ENCODE measurements around the gene OR5B21.

OR5B21 gene

DNA sequence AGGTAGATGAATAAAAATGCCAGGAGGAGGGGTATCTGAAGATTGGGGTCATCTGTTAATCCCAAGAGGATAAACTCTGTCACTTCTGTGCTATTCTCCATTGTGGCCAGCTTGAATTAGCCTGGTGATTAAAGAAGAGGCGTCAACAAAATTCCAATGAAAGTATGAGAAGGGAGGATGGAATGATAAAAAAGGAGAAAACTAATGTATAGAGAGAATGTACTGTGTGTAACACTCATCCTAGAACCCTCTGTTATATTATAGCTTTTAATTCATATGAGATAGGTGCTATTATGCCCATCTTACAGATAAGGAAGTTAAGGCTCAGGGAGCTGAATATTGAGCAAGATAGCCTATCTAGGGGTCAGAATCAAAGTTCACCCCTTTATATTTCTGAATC, at the start of gene OR5B21:
TSS of gene OR5B21 (minus strand) at position 101 of the 400 bp plus-strand sequence. CDS start at position 101, 0 bp downstream.
- H3K4me3 Mint-ChIP-seq = peak within 1 kb of the TSS; percentile 5
- H3K4me1 Mint-ChIP-seq (ENCODE audit: low read depth) = peaks cover 29% of the 10 kb centered on the region
- peak within 1 kb of the TSS; percentile 56 for H3K27ac Mint-ChIP-seq
- no peaks in the 10 kb centered on the region for H3K27me3 Mint-ChIP-seq
- no peaks in the 10 kb centered on the region for H3K9me3 Mint-ChIP-seq
- peaks cover 19% of the 10 kb centered on the region for H3K36me3 Mint-ChIP-seq (ENCODE audit: low read depth)

DNA sequence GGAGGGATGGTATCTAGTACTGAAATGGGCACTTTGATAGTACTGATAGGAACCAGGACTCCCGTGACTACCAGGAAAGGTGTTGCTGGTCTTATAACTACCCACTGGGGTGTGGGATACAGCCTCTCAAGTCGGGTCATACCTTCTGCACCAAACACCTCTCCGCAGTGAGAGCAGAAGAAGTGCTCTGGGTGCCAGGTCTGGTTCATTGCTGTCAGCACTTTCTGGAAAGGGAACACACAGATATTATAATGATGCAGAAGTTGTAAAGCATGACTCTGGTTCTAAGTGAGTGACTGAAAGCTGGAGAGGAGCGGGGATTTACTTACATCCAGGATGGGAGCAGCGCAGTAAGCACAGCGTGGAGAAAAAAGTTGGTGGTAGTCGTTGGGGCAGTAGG, 41.7 kb upstream of the OR5B21 start:
- H3K4me1 Mint-ChIP-seq (ENCODE audit: low read depth) = peaks cover 16% of the 10 kb centered on the region
- H3K9me3 Mint-ChIP-seq = no peaks in the 10 kb centered on the region
- no peak overlapping the region for H3K4me3 Mint-ChIP-seq
- H3K36me3 Mint-ChIP-seq (ENCODE audit: low read depth) = peaks cover 95% of the 10 kb centered on the region
- H3K27ac Mint-ChIP-seq = no peak overlapping the region
- H3K27me3 Mint-ChIP-seq = no peaks in the 10 kb centered on the region

DNA sequence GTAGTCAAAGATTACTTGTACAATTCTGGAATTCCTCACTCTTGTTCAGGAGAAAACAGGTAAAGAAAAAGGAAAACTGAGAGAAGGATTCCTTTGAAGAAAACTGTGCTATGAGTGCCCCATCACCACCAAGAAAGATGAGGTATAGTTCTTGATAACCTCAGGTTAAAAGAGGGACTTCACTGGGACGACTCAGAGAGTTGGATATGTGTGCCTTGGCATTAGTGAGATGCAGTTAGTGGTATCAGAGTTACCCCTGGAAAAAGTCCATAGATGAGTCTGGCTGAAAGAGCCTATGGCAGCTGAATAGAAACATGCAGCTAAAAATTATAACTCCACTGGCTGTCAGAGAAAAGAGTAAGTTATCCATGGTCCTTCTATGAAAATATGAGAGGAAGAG, 38.9 kb upstream of the OR5B21 start:
- H3K36me3 Mint-ChIP-seq (ENCODE audit: low read depth) = peaks cover 88% of the 10 kb centered on the region
- H3K9me3 Mint-ChIP-seq = no peaks in the 10 kb centered on the region
- no peak overlapping the region for H3K4me3 Mint-ChIP-seq
- peaks cover 31% of the 10 kb centered on the region for H3K4me1 Mint-ChIP-seq (ENCODE audit: low read depth)
- no peak overlapping the region for H3K27ac Mint-ChIP-seq
- no peaks in the 10 kb centered on the region for H3K27me3 Mint-ChIP-seq

DNA sequence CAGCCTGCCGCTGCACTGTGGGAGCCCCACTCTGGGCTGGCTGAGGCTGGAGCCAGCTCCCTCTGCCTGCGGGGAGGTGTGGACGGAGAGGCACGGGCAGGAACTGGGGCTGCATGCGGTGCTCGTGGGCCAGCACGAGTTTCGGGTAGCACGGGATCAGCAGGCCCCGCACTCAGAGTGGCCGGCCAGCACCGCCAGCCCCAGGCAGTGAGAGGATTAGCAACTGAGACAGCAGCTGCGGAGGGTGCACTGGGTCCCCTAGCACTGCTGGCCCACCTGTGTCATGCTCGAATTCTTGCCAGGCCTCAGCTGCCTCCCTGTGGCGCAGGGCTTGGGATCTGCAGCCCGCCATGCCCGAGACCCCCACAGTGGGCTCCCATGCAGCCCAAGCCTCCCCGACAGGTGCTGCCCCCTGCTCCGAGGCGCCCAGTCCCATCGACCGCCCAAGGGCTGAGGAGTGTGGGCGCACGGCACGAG, 24.0 kb upstream of the OR5B21 start:
- no peak overlapping the region for H3K4me3 Mint-ChIP-seq
- no peak overlapping the region for H3K27ac Mint-ChIP-seq
- no peaks in the 10 kb centered on the region for H3K27me3 Mint-ChIP-seq
- peaks cover 89% of the 10 kb centered on the region for H3K36me3 Mint-ChIP-seq (ENCODE audit: low read depth)
- peaks cover 49% of the 10 kb centered on the region for H3K4me1 Mint-ChIP-seq (ENCODE audit: low read depth)
- H3K9me3 Mint-ChIP-seq = no peaks in the 10 kb centered on the region

DNA sequence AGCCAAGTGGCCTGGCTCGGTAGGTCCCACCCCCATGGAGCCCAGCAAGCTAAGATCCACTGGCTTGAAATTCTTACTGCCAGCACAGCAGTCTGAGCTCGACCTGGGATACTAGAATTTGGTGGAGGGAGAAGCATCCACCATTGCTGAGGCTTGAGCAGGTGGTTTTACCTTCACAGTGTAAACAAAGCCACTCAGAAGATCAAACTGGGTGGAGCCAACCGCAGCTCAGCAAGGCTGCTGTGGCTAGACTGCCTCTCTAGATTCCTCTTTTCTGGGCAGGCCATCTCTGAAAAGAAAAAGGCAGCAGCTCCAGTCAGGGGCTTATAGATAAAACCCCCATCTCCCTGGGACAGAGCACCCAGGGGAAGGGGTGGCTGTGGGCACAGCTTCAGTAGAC, 22.3 kb upstream of the OR5B21 start:
- no peaks in the 10 kb centered on the region for H3K9me3 Mint-ChIP-seq
- H3K4me3 Mint-ChIP-seq = no peak overlapping the region
- H3K36me3 Mint-ChIP-seq (ENCODE audit: low read depth) = peaks cover 78% of the 10 kb centered on the region
- H3K4me1 Mint-ChIP-seq (ENCODE audit: low read depth) = peaks cover 52% of the 10 kb centered on the region
- H3K27ac Mint-ChIP-seq = no peak overlapping the region
- H3K27me3 Mint-ChIP-seq = no peaks in the 10 kb centered on the region

DNA sequence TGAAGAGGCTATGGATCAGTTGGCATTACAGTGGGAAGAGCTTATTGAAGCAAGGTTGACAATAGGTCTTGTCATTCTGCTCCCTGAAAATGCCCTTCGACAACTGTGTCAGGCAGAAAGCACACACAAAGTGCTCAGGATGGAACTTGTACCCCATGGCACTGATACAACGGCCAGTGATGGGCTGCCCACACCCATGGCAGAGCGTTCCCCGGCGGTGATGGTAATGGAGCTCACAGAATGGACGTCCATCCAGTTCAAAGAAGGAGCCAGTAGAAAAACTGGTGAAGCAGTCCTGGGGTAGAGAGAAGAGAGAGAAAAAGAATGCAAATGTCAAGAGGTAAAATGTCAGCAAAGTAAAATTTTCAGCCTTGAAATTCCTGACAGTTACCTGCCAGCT, 19.5 kb upstream of the OR5B21 start:
- peaks cover 61% of the 10 kb centered on the region for H3K4me1 Mint-ChIP-seq (ENCODE audit: low read depth)
- H3K4me3 Mint-ChIP-seq = no peak overlapping the region
- H3K36me3 Mint-ChIP-seq (ENCODE audit: low read depth) = peaks cover 69% of the 10 kb centered on the region
- H3K27ac Mint-ChIP-seq = no peak overlapping the region
- no peaks in the 10 kb centered on the region for H3K27me3 Mint-ChIP-seq
- no peaks in the 10 kb centered on the region for H3K9me3 Mint-ChIP-seq

DNA sequence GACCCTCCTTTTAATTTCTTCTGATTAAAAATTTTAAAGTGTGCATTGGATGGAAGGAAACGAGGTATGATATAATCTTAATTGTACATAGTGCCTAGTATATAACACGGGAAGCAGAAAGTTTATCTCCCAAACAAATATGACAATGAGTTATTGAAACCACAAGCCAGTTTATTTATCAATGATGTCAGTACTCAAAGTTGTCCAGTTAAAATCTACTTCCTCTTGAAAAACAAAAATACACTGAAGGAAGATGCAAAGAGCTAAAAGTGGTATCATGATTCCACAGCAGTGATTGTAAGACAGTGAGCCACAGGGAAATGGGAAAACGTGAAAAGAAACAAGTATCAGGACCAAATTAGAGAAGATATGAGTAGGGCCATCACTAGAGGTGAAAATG, 18.8 kb upstream of the OR5B21 start:
- H3K9me3 Mint-ChIP-seq = no peaks in the 10 kb centered on the region
- H3K4me1 Mint-ChIP-seq (ENCODE audit: low read depth) = peaks cover 68% of the 10 kb centered on the region
- peaks cover 74% of the 10 kb centered on the region for H3K36me3 Mint-ChIP-seq (ENCODE audit: low read depth)
- peak overlapping the region; percentile 5 for H3K4me3 Mint-ChIP-seq
- no peaks in the 10 kb centered on the region for H3K27me3 Mint-ChIP-seq
- peak overlapping the region; percentile 21 for H3K27ac Mint-ChIP-seq

DNA sequence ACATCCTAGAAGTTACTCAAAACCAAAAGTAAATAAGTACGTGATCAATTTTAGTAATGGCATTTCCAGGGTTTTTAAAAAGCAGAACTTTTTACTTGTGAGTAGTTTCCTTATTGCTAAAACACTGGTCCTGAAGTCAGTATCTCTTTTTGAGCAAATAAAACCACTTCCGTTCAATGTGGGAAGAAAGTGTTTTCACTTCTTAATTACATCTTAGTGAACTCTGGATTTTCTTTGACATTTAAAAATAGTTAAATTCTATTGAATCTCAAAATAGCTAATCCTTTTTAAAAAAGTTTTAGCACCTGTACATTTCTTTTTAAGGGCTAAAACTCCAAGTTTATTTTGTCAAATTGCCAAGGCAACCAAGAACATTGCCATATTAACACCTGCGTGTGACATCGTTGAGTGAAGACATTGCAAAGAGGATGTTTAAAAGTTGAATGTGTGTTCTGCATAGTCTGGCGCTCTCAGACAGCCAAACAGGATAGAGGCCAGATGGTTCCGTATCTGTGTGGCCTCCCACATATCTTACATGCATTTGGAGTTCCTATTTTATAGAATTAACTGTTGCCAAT, 17.2 kb upstream of the OR5B21 start:
- peaks cover 59% of the 10 kb centered on the region for H3K4me1 Mint-ChIP-seq (ENCODE audit: low read depth)
- H3K27ac Mint-ChIP-seq = peak overlapping the region; percentile 95
- peaks cover 64% of the 10 kb centered on the region for H3K36me3 Mint-ChIP-seq (ENCODE audit: low read depth)
- no peaks in the 10 kb centered on the region for H3K9me3 Mint-ChIP-seq
- peak overlapping the region; percentile 75 for H3K4me3 Mint-ChIP-seq
- H3K27me3 Mint-ChIP-seq = no peaks in the 10 kb centered on the region

DNA sequence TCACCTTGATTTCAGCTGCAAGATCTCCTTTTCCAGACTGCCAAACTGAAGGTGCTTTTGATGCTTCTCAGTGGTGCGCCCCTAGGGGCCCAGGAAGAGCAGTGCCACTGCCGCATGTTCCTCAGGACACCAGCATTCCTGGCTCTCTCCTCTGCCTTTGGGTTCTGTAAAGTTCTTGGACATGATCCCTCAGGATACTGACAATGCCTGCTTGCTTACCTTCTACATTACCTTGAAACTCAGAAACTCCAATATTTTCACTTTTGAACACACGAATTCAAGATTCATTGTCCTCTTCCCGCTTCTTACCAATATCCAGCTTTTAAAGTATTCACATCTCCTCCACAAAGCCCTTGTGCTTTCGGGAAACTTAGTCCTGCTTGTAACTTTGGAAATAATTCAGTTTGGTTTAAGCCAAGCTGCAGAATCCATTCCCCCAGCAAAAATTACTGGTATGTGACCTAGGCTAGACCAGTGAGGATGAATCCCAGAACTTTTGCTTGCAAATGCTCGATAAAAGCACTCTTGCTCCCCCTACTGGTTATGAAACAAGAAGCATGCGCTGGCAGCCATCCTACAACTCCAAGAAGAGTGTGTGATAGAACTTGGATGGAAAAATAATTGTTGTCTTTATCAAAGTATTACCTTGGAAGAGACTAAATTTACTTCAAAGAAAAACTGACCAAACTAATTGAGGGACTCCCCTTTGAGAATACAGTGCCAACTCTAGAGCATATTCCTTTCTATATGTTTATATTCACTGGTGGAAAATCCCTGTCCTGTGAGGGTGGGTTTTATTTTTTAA, 16.5 kb upstream of the OR5B21 start:
- H3K4me1 Mint-ChIP-seq (ENCODE audit: low read depth) = peaks cover 59% of the 10 kb centered on the region
- H3K9me3 Mint-ChIP-seq = no peaks in the 10 kb centered on the region
- peaks cover 57% of the 10 kb centered on the region for H3K36me3 Mint-ChIP-seq (ENCODE audit: low read depth)
- peak overlapping the region; percentile 95 for H3K27ac Mint-ChIP-seq
- no peaks in the 10 kb centered on the region for H3K27me3 Mint-ChIP-seq
- peak overlapping the region; percentile 75 for H3K4me3 Mint-ChIP-seq

DNA sequence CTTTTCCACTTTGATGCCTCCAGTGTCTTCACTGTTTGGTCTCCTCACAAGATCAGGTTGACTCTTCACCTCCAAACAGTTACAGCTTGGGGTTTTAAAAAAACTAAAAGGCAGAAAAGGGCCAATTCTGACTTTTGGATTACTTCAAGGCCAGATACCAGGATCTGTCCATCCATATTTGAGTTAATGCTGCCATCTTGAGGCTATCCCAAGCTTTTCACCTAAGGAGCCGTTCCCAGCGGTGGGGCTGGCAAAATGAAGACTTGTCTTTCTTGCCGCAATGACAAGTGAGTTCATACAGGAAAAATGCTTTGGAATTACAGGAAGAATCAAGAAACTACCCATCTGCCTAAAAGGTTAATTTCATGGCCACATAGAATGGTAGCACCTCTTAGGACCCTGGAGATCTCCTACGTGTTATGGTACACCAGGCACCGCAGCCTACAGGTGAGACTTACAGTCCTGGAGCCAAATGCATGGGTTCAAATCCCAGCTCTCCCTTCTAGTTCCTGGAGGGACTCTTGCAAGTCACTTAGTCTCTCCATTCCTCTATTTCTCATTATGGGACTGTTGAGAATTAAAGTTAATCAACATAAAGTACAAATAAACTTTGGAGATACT, 6.0 kb upstream of the OR5B21 start:
- Mint-ChIP-seq H3K27ac (no peak overlapping the region), H3K9me3 (no peaks in the 10 kb centered on the region), H3K4me1 (ENCODE audit: low read depth) (no peaks in the 10 kb centered on the region), H3K27me3 (no peaks in the 10 kb centered on the region), H3K36me3 (ENCODE audit: low read depth) (no peaks in the 10 kb centered on the region), H3K4me3 (no peak overlapping the region)

DNA sequence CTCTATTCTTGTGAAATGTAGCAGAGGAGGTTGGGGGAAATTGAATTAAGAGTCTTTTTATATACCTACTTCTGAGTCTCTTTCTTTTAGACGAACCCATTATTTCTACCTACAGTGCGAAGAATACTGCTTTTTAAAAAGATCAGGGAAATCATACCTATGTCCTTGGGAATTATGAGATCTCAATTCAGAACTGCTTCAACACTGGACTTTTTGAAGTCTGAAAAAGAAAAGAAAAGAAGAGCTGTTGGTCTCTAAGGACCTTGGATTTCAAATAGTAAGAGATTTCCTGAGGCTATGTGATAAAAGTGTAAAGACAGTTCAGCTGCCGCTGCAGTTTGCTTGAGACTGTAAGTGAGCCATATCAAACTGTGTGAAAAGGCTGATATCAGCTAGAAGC, 3.7 kb upstream of the OR5B21 start:
- H3K36me3 Mint-ChIP-seq (ENCODE audit: low read depth) = peaks cover 10% of the 10 kb centered on the region
- no peak overlapping the region for H3K27ac Mint-ChIP-seq
- no peaks in the 10 kb centered on the region for H3K27me3 Mint-ChIP-seq
- no peak overlapping the region for H3K4me3 Mint-ChIP-seq
- no peaks in the 10 kb centered on the region for H3K9me3 Mint-ChIP-seq
- H3K4me1 Mint-ChIP-seq (ENCODE audit: low read depth) = peaks cover 13% of the 10 kb centered on the region

DNA sequence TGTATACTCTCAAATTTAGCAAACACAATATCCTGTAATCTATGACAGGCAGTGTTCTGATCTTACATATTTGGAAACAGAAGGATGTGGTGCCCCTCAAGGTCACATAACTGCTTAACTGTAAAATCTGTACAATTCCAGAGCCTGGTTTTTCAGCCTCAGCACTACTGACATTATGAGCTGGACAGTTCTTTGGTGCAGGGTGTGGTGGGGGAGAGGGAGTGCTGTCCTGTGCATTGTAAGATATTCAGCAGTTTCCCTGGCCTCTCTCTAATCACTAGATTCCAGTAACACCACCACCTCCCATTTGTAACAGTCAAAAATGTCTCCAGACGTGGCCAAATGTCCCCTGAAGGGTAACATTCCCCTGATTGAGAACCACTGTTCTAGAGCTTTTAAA, 1.8 kb upstream of the OR5B21 start:
- no peak overlapping the region for H3K4me3 Mint-ChIP-seq
- peaks cover 10% of the 10 kb centered on the region for H3K36me3 Mint-ChIP-seq (ENCODE audit: low read depth)
- H3K27me3 Mint-ChIP-seq = no peaks in the 10 kb centered on the region
- H3K9me3 Mint-ChIP-seq = no peaks in the 10 kb centered on the region
- peaks cover 29% of the 10 kb centered on the region for H3K4me1 Mint-ChIP-seq (ENCODE audit: low read depth)
- H3K27ac Mint-ChIP-seq = no peak overlapping the region

DNA sequence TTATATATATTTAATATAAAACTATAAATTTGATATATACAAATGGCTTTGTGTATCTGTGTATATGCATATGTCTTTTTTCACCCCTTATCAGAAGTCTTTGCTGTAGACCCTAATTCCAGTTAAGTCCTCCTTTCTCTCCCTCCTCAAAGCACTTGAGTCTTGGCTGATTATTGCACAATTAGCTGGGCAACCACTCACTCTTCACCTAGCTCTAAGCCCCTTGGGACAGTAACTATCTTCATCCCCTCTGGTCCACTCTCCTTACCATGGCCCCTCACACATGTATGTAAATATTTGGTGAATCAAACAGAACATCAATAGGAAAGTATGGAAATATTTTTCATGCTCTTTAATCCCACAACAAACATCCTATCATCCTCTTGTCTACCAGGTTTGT, 909 bp upstream of the OR5B21 start:
- Mint-ChIP-seq H3K4me3 (no peak overlapping the region), H3K27ac (no peak overlapping the region), H3K36me3 (ENCODE audit: low read depth) (peaks cover 14% of the 10 kb centered on the region), H3K4me1 (ENCODE audit: low read depth) (peaks cover 29% of the 10 kb centered on the region), H3K9me3 (no peaks in the 10 kb centered on the region), H3K27me3 (no peaks in the 10 kb centered on the region)

DNA sequence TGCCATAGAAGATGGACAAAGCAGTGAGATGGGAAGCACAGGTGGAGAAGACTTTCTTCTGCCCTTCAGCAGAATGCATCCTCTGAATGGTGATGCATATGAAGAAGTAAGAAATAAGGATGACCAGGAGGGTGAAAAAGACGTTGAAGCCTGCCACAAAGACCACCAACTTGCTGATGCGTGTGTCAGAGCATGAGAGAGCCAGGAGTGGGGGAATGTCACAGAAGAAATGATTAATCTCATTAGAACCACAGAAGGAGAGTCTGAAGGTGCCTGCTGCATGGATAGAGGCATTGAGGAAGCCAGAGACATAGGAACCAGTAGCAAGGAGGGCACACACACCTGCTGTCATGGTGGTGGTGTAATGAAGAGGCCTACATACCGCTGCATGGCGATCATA, 550 bp downstream of the OR5B21 start:
- Mint-ChIP-seq H3K36me3 (ENCODE audit: low read depth) (peaks cover 20% of the 10 kb centered on the region), H3K27ac (peak overlapping the region; percentile 56)

DNA sequence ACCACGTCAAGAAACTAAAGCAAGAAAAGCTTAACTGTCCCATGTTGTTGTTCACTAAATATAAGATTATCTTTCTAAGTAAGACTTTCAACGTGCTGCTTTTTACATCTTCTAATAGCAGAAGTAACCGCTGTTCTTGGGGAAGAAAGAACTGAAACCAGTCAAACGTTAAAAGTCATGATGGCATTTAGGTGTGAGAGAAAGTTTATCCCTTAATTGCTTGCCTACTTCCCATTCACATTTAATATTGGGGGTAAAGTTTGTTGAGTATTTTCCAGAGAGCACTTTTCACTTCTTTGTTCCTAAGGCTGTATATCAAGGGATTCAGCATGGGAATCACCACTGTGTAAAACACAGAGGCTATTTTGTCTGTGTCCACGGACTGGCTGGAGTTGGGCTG, 970 bp downstream of the OR5B21 start:
- H3K9me3 Mint-ChIP-seq = no peaks in the 10 kb centered on the region
- H3K27me3 Mint-ChIP-seq = no peaks in the 10 kb centered on the region
- peak overlapping the region; percentile 56 for H3K27ac Mint-ChIP-seq
- H3K4me1 Mint-ChIP-seq (ENCODE audit: low read depth) = peaks cover 29% of the 10 kb centered on the region
- H3K4me3 Mint-ChIP-seq = peak overlapping the region; percentile 5
- peaks cover 20% of the 10 kb centered on the region for H3K36me3 Mint-ChIP-seq (ENCODE audit: low read depth)

More for the DNA sequence above, 550 bp downstream of the OR5B21 start:
- peak overlapping the region; percentile 5 for H3K4me3 Mint-ChIP-seq
- H3K9me3 Mint-ChIP-seq = no peaks in the 10 kb centered on the region
- H3K27me3 Mint-ChIP-seq = no peaks in the 10 kb centered on the region
- peaks cover 29% of the 10 kb centered on the region for H3K4me1 Mint-ChIP-seq (ENCODE audit: low read depth)

All from stimulated activated naive CD8-positive, alpha-beta T cell treated with anti-CD3 and anti-CD28 coated beads, Interleukin-15, Interleukin-2, amounts not matched to agents 100 ng/mL and 50 ng/mL, for 24 hours (primary cell).